Femur (tissue), 1 donor: ENCODE results near the gene RBM48.
A peak's percentile ranks its signal among the peaks of the same experiment; 100 is the strongest.
"Not testable (repeated sequence)": the region's sequence is repeated elsewhere in the genome, so short reads cannot be mapped to it uniquely, and the experiment has no call there.

ENCODE experiments used
- DNase-seq: peaks from one replicate; pipeline ENCODE4 v3.0.0-alpha.2; 2017

Gene RBM48

GRCh38 chr7:92528188-92528957 lies at the start of gene RBM48, which contains the start of gene PEX1:
Gene RBM48 (plus strand): TSS chr7:92528795. CDS start chr7:92528814, 19 bp downstream.
Gene PEX1 (minus strand): TSS chr7:92528520. CDS start chr7:92528435, 85 bp downstream.
- peak; percentile 99 for DNase-seq

GRCh38 chr7:92479146-92479545 lies 49.4 kb upstream of the RBM48 start:
- not testable (repeated sequence) for DNase-seq

GRCh38 chr7:92483624-92484023 lies 45.0 kb upstream of the RBM48 start:
- not testable (repeated sequence) for DNase-seq

GRCh38 chr7:92484226-92484625 lies 44.4 kb upstream of the RBM48 start:
- not testable (repeated sequence) for DNase-seq

- no peak for DNase-seq
Measured at GRCh38 chr7:92485267-92485892, 43.2 kb upstream of the RBM48 start.

DNA sequence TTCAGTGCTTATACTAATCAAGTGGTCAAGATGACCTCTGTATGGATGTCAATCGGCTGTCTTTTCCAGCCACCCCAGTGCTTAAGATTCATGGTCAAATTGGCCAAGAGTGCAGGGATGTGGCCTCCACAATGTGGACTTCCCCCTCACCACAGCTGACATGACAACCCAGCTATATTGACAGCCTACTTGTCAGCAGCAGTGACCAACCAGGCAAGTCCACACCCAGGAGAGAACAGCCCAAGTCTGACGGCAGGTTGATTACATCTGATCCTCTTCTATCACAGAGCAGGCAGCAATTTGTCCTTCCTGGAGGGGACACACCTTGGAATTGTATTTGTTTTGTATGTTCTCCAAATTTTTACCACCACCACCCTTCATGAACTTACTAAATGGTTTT lies 42.6 kb upstream of the RBM48 start:
- DNase-seq: no peak

DNA sequence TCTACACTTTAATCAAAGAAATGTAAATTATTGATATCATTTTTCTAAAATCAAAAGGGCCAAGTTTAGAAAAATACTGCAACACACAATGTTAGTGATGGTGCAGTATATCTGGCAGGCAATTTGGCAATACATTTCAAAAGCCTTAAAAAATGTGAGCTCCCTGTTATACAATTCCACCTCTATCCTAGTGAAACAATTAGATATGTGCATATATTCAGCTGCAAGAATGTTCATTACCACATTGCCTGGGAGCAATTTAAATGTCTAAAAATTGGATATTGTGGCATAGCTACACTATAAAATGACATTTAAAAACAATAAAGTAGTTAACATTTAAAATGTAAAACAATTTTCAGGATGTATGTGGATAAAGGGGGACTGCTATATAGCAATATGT lies 40.8 kb upstream of the RBM48 start:
- DNase-seq: no peak

DNA sequence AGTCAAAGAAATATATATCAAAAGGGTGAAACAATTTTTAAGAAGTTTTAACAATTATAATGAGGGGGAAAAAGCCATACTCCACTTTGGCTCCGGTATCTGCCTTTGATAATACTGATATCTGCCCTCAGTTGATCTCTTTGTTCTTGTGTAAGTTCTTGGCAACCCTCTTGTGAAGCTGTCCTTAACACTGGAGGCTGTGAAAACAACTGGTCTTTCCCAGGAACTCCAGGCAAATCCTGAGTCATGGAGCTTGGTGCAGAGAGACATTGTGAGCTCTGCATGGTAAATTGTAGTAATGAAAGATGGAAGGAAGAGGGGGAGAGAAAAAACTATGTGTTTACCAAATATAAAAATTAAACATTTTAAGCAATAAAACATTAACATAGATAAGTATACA lies 39.0 kb upstream of the RBM48 start:
- no peak for DNase-seq

GRCh38 chr7:92496876-92497275 lies 31.7 kb upstream of the RBM48 start:
- DNase-seq: no peak

DNA sequence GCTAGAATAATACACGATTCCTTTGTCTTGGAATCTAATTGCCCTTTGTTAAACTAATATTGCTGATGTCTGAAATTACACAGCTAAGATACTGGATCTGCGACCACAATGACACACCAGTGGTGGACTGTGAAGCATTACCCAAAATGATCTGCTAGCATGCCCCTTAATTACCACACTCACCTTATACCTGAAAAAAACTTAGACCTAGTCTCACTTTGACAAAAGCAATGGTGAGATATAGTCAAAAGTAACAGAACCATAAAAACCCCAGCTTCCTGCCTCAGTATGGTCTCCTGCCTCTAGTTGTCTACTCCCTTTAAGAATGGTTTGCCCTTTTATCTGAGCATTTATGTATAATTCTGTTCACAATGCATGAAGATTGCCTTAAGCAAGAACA lies 30.0 kb upstream of the RBM48 start:
- DNase-seq: no peak

GRCh38 chr7:92503767-92504166 lies 24.8 kb upstream of the RBM48 start:
- DNase-seq: no peak

DNA sequence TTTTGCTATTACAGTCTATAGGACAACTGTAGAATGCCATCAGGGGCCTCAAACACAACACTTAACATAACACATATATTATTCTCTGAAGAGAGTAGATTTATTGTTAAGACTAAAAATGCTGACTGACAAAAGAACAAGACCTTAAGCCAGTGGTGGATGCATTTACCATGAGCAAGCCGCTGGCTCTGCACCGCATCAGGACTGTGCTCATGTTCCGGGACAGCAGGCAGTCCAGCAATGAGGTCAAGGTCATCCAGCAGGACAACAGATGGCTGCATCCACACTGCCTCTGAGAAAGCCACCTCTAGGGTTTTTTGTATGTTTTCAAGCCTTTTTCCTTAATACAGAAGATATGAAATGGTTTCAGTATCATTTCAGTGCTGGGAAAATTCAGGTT lies 24.0 kb upstream of the RBM48 start:
- no peak for DNase-seq

DNA sequence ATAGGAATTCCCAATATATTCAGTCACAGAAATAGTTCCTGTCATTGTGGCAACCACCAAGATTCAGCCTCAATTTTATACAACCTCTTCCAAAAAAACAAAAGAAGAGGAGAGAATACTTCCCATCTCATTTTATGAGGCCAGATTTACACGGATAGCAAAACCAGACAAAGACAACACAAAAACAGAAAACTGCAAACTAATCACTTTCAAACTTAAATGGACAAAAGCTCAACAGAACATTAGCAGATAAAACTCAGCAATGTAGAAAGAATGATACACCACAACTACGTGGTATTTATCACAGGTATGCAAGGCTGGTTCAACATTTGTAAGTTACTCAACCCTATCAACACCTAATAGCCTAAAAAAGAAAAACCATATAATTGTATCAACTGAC lies 22.2 kb upstream of the RBM48 start:
- no peak for DNase-seq

GRCh38 chr7:92508946-92509345 lies 19.6 kb upstream of the RBM48 start:
- no peak for DNase-seq

GRCh38 chr7:92513167-92513902 lies 15.3 kb upstream of the RBM48 start:
- DNase-seq: no peak

DNA sequence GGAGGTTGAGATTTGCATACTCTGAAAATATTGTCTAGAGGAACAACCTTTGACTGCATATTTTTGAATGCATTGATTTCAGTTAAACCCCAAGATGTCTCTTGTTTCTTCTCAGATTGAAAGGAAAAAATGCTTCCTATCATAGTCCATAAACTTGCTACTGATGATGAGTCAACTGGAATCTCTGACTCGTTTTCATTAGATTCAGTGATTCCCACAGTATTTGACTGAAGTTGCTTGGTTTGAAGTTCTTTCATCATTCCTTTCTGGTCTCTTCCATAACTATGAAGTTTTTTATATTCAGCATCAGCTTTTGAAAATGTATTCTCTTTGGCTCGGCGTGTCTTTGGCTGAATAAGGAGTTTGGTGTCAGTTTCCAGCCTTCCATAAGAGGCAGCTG lies 11.0 kb upstream of the RBM48 start:
- no peak for DNase-seq

- no peak for DNase-seq
Measured at GRCh38 chr7:92520024-92520423, 8.6 kb upstream of the RBM48 start.

DNA sequence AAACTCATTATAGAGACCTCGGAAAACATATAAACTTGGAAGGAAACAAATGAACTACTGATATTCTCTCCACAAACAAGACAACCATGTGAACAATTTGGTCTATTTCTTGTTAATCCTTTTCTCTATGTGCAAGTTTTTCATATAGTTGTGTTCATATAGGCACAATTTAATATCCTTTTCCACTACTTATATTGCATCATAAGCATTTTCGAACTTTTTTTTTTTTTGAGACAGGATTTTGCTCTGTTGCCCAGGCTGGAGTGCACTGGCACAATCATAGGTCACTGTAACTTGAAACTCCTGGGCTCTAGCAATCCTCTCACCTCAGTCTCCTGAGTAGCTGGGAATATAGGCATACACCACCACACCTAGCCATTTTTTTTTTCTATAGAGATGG lies 5.5 kb upstream of the RBM48 start:
- no peak for DNase-seq

DNA sequence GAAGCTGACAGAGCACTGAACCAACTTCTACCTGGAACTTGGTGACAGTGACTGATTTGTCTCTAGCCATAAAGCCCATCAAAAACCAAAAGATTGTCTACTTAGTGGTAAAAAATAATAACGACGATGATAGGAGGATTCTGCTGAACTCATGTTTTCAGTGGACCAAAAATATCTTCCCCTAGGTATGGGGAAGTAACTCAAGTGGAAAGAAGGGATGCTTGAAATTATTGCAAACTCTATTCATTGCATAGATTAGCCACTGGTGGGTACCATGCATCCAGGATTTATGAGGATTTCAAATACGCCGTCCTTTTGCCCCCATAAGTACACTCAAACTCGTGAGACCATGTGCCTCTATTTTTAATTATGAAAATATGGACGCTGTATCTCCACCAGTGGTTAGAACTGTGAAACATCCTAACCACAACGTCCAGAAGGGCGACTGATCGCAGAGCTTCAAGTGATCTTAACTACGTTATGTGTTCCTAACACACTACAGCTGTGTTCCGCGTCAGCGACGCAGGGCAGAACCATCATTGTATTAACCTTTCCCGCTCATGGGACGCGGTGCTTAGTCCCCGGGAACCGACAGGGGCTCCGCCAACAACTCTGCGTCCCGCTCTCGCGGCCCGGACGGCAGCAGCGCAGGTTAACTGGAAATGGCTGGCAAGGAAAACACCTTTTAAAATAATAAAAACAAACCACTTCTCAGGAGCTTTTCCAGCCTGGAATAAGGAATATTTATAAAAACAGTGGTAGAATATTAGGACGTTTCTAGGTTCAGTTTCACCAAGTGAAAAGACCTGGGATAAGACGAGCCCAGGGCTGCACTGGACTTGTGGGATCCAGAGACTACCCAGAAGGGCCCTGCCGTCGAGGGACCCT lies 1.1 kb upstream of the RBM48 start:
- peak; percentile 47 for DNase-seq

DNA sequence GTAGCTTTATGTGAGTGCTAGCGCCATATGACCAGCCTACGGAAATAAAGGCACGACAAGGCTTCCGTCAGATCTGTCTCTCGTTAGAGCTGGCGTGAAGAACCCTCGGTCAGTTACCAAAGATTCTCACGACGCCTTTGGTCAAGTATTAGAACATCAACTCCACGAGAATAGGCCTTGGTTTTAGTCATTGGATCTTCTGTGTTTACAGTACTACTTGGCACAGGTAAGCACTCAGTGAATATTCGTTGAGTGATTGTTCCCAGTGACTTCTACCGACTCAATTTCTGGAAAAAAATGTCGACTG lies 316 bp downstream of the RBM48 start:
- no peak for DNase-seq

DNA sequence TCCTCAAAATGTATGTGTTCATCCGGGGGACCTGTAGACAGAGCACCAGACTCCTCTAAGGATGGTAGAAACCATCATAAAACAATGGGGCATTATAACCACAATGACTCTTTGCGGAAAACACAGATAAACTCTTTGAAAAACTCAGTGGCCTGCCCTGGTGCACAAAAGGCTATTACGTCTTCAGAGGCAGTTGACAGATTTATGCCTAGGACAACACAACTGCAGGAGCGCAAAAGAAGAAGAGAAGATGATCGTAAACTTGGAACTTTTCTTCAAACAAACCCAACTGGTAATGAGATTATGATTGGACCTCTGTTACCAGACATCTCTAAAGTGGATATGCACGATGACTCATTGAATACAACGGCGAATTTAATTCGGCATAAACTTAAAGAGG lies 6.0 kb downstream of the RBM48 start:
- DNase-seq: no peak

- not testable (repeated sequence) for DNase-seq
Measured at GRCh38 chr7:92543542-92543941, 14.9 kb downstream of the RBM48 start.

- not testable (repeated sequence) for DNase-seq
Measured at GRCh38 chr7:92545116-92545515, 16.5 kb downstream of the RBM48 start.
